Fibroblast of mammary gland (primary cell): ENCODE data around the gene S100A9.
"Not testable (repeated sequence)": the region's sequence is repeated elsewhere in the genome, so short reads cannot be mapped to it uniquely, and the experiment has no call there.

Experiments used
- DNase-seq: peaks from one replicate; pipeline ENCODE4 v3.0.0-alpha.2; 2010; ENCODE audit warnings: low read depth
- H3K4me3 ChIP-seq: 2 replicates; pipeline ENCODE4 v1.5.1; 2011; ENCODE audit warnings: low read depth, mild to moderate bottlenecking, low read length, moderate library complexity; ENCODE audit not compliant: control insufficient read depth
- CTCF ChIP-seq: conservative IDR thresholded peaks from 2 replicates; pipeline ENCODE4 v1.5.1; 2011; ENCODE audit warnings: low read depth, low read length, inconsistent platforms; ENCODE audit not compliant: control insufficient read depth, insufficient read depth

Gene S100A9

GRCh38 chr1:153357853-153358690, at the start of gene S100A9:
S100A9 (plus strand) TSS chr1:153357854; CDS start chr1:153358284, 430 bp downstream.
- no peak for DNase-seq
- TF ChIP-seq CTCF: no peak
- H3K4me3 ChIP-seq: no peak within 1 kb of the TSS

- DNase-seq: no peak
- H3K4me3 ChIP-seq: no peak overlapping the region
- no peak for TF ChIP-seq CTCF
These were observed 49.1 kb upstream of the S100A9 start for GRCh38 chr1:153308540-153308939.

- no peak for DNase-seq
- H3K4me3 ChIP-seq: no peak overlapping the region
- no peak for TF ChIP-seq CTCF
These were observed 48.2 kb upstream of the S100A9 start for GRCh38 chr1:153309441-153309840.

DNA sequence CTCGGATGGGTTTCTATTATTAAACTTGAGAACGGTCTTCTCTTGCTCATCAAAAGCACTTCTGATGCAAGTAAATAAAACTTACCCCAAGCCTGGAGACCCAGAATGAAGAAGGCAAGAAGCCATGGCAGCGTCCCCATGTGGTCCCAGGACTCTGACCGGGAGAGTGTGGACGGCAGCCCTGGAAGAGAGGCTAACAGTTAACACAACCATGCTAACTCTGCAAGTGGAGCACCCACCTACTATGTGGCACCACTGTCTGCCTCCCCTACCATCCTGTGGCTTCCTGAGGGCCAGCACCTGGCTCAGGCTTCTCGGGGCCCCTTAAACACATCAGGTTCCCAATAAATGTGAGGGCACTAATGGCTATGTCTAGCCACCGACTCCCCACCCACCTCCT, 47.1 kb upstream of the S100A9 start:
- TF ChIP-seq CTCF: no peak
- H3K4me3 ChIP-seq: no peak overlapping the region
- DNase-seq: no peak

GRCh38 chr1:153312570-153313186, 45.0 kb upstream of the S100A9 start, which contains the start of gene PGLYRP3:
PGLYRP3 (minus strand) TSS chr1:153312952; CDS start chr1:153310665, 2,287 bp downstream.
- no peak for TF ChIP-seq CTCF

GRCh38 chr1:153313288-153313687, 44.4 kb upstream of the S100A9 start:
- H3K4me3 ChIP-seq: no peak overlapping the region
- no peak for DNase-seq
- TF ChIP-seq CTCF: no peak

More at GRCh38 chr1:153312570-153313186, 45.0 kb upstream of the S100A9 start, which contains the start of gene PGLYRP3:
- DNase-seq: no peak
- H3K4me3 ChIP-seq: no peak within 1 kb of the TSS

GRCh38 chr1:153314388-153314787, 43.3 kb upstream of the S100A9 start:
- DNase-seq, H3K4me3 ChIP-seq: not testable (repeated sequence)

DNA sequence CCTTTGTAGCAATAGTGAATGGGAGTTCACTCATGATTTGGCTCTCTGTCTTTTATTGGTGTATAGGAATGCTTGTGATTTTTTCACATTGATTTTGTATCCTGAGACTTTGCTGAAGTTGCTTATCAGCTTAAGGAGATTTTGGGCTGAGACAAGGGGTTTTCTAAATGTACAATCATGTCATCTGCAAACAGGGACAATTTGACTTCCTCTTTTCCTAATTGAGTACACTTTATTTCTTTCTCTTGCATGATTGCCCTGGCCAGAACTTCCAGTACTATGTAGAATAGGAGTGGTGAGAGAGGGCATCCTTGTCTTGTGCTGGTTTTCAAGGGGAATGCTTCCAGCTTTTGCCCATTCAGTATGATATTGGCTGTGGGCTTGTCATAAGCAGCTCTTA, 41.6 kb upstream of the S100A9 start:
- H3K4me3 ChIP-seq, DNase-seq: not testable (repeated sequence)

DNA sequence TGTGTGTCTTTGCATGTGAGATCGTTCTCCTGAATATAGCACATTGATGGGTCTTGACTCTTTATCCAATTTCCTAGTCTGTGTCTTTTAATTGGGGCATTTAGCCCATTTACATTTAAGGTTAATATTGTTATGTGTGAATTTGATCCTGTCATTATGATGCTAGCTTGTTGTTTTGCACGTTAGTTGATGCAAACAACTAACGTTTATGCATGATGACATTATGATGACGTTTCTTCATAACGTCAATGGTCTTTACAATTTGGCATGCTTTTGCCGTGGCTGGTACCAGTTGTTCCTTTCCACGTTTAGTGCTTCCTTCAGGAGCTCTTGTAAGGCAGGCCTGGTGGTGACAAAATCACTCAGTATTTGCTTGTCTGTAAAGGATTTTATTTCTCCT, 39.5 kb upstream of the S100A9 start:
- DNase-seq: not testable (repeated sequence)

More for the DNA sequence above, 39.5 kb upstream of the S100A9 start:
- H3K4me3 ChIP-seq: not testable (repeated sequence)
